H9 (cell line): ENCODE data around the gene F2R. TPM values are rescaled to one million over a fixed set of nuclear protein-coding genes. Genes with fewer than 3 reads are reported as not detected.

Experiments used
- DNase-seq: peaks from one replicate; pipeline ENCODE4 v3.0.0-alpha.2; 2017
- H2AFZ ChIP-seq: one replicate; pipeline ENCODE4 v1.6.1; 2013; ENCODE audit warnings: mild to moderate bottlenecking, low read length, control low read depth, moderate library complexity
- H2AK5ac ChIP-seq: 2 replicates; pipeline ENCODE4 v1.6.1; 2013; ENCODE audit warnings: low read length, control low read depth, mixed read lengths; ENCODE audit not compliant: insufficient read length
- H2BK120ac ChIP-seq: one replicate; pipeline ENCODE4 v1.6.1; 2013; ENCODE audit warnings: low read depth, mild to moderate bottlenecking, low read length, control low read depth, inconsistent platforms; ENCODE audit not compliant: poor library complexity, severe bottlenecking
- H2BK12ac ChIP-seq: 2 replicates; pipeline ENCODE4 v1.6.1; 2013; ENCODE audit warnings: low read length, control low read depth, mixed read lengths, low read depth; ENCODE audit not compliant: insufficient read length
- H2BK15ac ChIP-seq: 2 replicates; pipeline ENCODE4 v1.6.1; 2013; ENCODE audit warnings: low read depth, low read length, control low read depth
- H2BK20ac ChIP-seq: one replicate; pipeline ENCODE4 v1.6.1; 2013; ENCODE audit warnings: low read depth, mild to moderate bottlenecking, low read length, control low read depth, inconsistent platforms; ENCODE audit not compliant: poor library complexity, severe bottlenecking
- H2BK5ac ChIP-seq: 2 replicates; pipeline ENCODE4 v1.6.1; 2013; ENCODE audit warnings: low read length, control low read depth, mixed read lengths; ENCODE audit not compliant: insufficient read length
- H3K14ac ChIP-seq: 2 replicates; pipeline ENCODE4 v1.6.1; 2013; ENCODE audit warnings: low read length, control low read depth; ENCODE audit not compliant: insufficient read depth
- H3K18ac ChIP-seq: 2 replicates; pipeline ENCODE4 v1.6.1; 2013; ENCODE audit warnings: low read depth, mild to moderate bottlenecking, mixed read lengths, low read length, control low read depth; ENCODE audit not compliant: insufficient read length
- H3K23ac ChIP-seq: 2 replicates; pipeline ENCODE4 v1.6.1; 2013; ENCODE audit warnings: low read length, control low read depth, mixed read lengths, low read depth; ENCODE audit not compliant: insufficient read length
- H3K23me2 ChIP-seq: 2 replicates; pipeline ENCODE4 v1.6.1; 2013; ENCODE audit warnings: low read depth, mild to moderate bottlenecking, mixed read lengths, low read length, control low read depth; ENCODE audit not compliant: insufficient read length, poor library complexity, severe bottlenecking
- H3K27ac ChIP-seq: 2 replicates; pipeline ENCODE4 v1.5.1; 2013; ENCODE audit warnings: low read length, control low read depth, mixed read lengths, low read depth; ENCODE audit not compliant: insufficient read length
- H3K27me3 ChIP-seq: 2 replicates; pipeline ENCODE4 v1.6.1; 2013; ENCODE audit warnings: low read length, control low read depth, inconsistent platforms; ENCODE audit not compliant: insufficient read depth
- H3K4ac ChIP-seq: 2 replicates; pipeline ENCODE4 v1.6.1; 2013; ENCODE audit warnings: low read depth, mild to moderate bottlenecking, control low read depth, inconsistent platforms, low read length, moderate library complexity
- H3K4me1 ChIP-seq: 2 replicates; pipeline ENCODE4 v1.6.1; 2013; ENCODE audit warnings: low read length, control low read depth, inconsistent platforms; ENCODE audit not compliant: insufficient read depth
- H3K4me2 ChIP-seq: 2 replicates; pipeline ENCODE4 v1.6.1; 2013; ENCODE audit warnings: low read length, control low read depth, mixed read lengths; ENCODE audit not compliant: insufficient read length, insufficient read depth
- H3K56ac ChIP-seq: 2 replicates; pipeline ENCODE4 v1.6.1; 2013; ENCODE audit warnings: low read depth, mild to moderate bottlenecking, mixed read lengths, low read length, control low read depth; ENCODE audit not compliant: insufficient read length
- H3K79me1 ChIP-seq: 2 replicates; pipeline ENCODE4 v1.6.1; 2013; ENCODE audit warnings: low read depth, mild to moderate bottlenecking, moderate library complexity, low read length, control low read depth, inconsistent platforms; ENCODE audit not compliant: insufficient read depth, poor library complexity, severe bottlenecking
- H3K79me2 ChIP-seq: 2 replicates; pipeline ENCODE4 v1.6.1; 2013; ENCODE audit warnings: low read length, control low read depth, inconsistent platforms; ENCODE audit not compliant: insufficient read depth
- H3K9ac ChIP-seq: 2 replicates; pipeline ENCODE4 v1.6.1; 2013; ENCODE audit warnings: low read length, control low read depth, mixed read lengths; ENCODE audit not compliant: insufficient read length; ENCODE audit errors: extremely low read depth
- H3K9me3 ChIP-seq: one replicate; pipeline ENCODE4 v1.6.1; 2013; ENCODE audit warnings: low read depth, low read length, inconsistent platforms; ENCODE audit not compliant: control insufficient read depth
- H3T11ph ChIP-seq: one replicate; pipeline ENCODE4 v1.6.1; 2013; ENCODE audit warnings: mild to moderate bottlenecking, low read length, control low read depth, inconsistent platforms
- H4K20me1 ChIP-seq: one replicate; pipeline ENCODE4 v1.6.1; 2013; ENCODE audit not compliant: control insufficient read depth, insufficient read length, insufficient read depth
- H4K5ac ChIP-seq: 2 replicates; pipeline ENCODE4 v1.6.1; 2013; ENCODE audit warnings: low read depth, mild to moderate bottlenecking, mixed read lengths, low read length, control low read depth; ENCODE audit not compliant: insufficient read length
- H4K8ac ChIP-seq: replicated peaks from 2 replicates; pipeline ENCODE4 v1.6.1; 2013; ENCODE audit warnings: low read length, control low read depth, mixed read lengths, low read depth; ENCODE audit not compliant: insufficient read length
- H4K91ac ChIP-seq: 2 replicates; pipeline ENCODE4 v1.6.1; 2013; ENCODE audit warnings: low read depth, mild to moderate bottlenecking, moderate library complexity, mixed read lengths, low read length, control low read depth; ENCODE audit not compliant: insufficient read length
- H3K27ac Mint-ChIP-seq, 3 experiments: 2 replicates in 2 of 3; 3 replicates in 1 of 3; pipeline ENCODE4 v1.8.0; 2020 to 2021; ENCODE audit warnings: mixed read lengths in 3 of 3, mild to moderate bottlenecking in 1 of 3, moderate library complexity in 1 of 3
- H3K27me3 Mint-ChIP-seq: 2 replicates; pipeline ENCODE4 v1.8.0; 2021; ENCODE audit warnings: low read depth, mild to moderate bottlenecking, moderate library complexity, mixed read lengths
- H3K36me3 Mint-ChIP-seq, 3 experiments: 2 replicates in 2 of 3; 3 replicates in 1 of 3; pipeline ENCODE4 v1.8.0; 2020 to 2021; ENCODE audit warnings: low read depth in 3 of 3, mixed read lengths in 3 of 3; ENCODE audit not compliant: insufficient read depth in 1 of 3
- H3K4me1 Mint-ChIP-seq, 2 experiments: 2 replicates each; pipeline ENCODE4 v1.8.0; 2020; ENCODE audit warnings: mixed read lengths in 2 of 2
- H3K4me3 Mint-ChIP-seq, 2 experiments: 2 replicates in 1 of 2; 3 replicates in 1 of 2; pipeline ENCODE4 v1.8.0; 2020 to 2021; ENCODE audit warnings: mild to moderate bottlenecking in 2 of 2, mixed read lengths in 2 of 2, moderate library complexity in 1 of 2
- H3K9me3 Mint-ChIP-seq, 2 experiments: 2 replicates in 1 of 2; 3 replicates in 1 of 2; pipeline ENCODE4 v1.8.0; 2020; ENCODE audit warnings: mild to moderate bottlenecking in 2 of 2, mixed read lengths in 2 of 2, moderate library complexity in 1 of 2
- total RNA-seq: library from RNA; stranded (reverse); gene quantifications from 2 replicates; pipeline ENCODE4 v1.2.1, GENCODE V29; 2021
- TF ChIP-seq, protein P1 (sequence below): fragments of 200-600 bp; sonication (generic); conservative IDR thresholded peaks from 3 replicates; pipeline ENCODE4 v1.8.0; 2021; ENCODE audit warnings: antibody characterized with exemption, mild to moderate bottlenecking

The F2R gene
- total RNA-seq, 1 experiment from 2014 or later: 14.8 TPM

DNA sequence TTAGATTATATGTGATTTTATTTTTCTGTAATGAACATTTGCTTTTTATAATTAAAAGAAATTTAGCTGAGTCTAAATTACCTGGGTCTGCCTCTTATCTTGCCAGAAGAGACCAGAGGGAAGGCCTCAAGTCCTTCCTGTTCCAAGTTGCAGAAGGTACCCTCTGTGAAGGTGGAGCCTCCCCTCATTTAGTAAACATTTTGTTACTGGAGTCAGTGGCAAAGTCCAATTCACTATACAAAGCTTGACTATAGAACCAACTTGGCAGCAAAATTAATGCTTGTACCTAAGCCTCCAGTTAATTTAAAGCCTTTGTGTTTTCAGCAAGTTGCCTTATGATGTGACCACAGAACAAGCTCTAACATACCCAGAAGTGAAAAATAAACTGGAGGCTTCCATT, 42.8 kb upstream of the F2R start:
- H3K27me3 ChIP-seq: no peaks in the 10 kb centered on the region; the same call in 1 of the 2 replicates
- no peak overlapping the region for H2AFZ ChIP-seq
- H3K4me2 ChIP-seq: no peak overlapping the region
- no peak overlapping the region for H3K27ac ChIP-seq
- no peak overlapping the region for H2BK12ac ChIP-seq
- no peak overlapping the region for H3T11ph ChIP-seq
- no peak overlapping the region for H2BK120ac ChIP-seq
- no peak overlapping the region for H4K8ac ChIP-seq
- no peaks in the 10 kb centered on the region for H3K4me1 Mint-ChIP-seq
- no peak overlapping the region for H3K56ac ChIP-seq
- H4K20me1 ChIP-seq: no peaks in the 10 kb centered on the region
- H4K91ac ChIP-seq: no peak overlapping the region
- no peaks in the 10 kb centered on the region for H3K79me1 ChIP-seq
- no peaks in the 10 kb centered on the region; the same call in 1 of the 2 replicates for H3K27me3 Mint-ChIP-seq
- H2AK5ac ChIP-seq: no peak overlapping the region
- H3K14ac ChIP-seq: no peak overlapping the region
- no peak overlapping the region for H3K9ac ChIP-seq
- no peaks in the 10 kb centered on the region for H3K9me3 Mint-ChIP-seq
- TF ChIP-seq, protein P1, sequence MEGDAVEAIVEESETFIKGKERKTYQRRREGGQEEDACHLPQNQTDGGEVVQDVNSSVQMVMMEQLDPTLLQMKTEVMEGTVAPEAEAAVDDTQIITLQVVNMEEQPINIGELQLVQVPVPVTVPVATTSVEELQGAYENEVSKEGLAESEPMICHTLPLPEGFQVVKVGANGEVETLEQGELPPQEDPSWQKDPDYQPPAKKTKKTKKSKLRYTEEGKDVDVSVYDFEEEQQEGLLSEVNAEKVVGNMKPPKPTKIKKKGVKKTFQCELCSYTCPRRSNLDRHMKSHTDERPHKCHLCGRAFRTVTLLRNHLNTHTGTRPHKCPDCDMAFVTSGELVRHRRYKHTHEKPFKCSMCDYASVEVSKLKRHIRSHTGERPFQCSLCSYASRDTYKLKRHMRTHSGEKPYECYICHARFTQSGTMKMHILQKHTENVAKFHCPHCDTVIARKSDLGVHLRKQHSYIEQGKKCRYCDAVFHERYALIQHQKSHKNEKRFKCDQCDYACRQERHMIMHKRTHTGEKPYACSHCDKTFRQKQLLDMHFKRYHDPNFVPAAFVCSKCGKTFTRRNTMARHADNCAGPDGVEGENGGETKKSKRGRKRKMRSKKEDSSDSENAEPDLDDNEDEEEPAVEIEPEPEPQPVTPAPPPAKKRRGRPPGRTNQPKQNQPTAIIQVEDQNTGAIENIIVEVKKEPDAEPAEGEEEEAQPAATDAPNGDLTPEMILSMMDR: no peak
- no peaks in the 10 kb centered on the region for H3K4me1 ChIP-seq
- H3K9me3 ChIP-seq: no peaks in the 10 kb centered on the region
- no peak overlapping the region for H2BK20ac ChIP-seq
- no peak overlapping the region for H3K4me3 Mint-ChIP-seq
- H3K23me2 ChIP-seq: no peaks in the 10 kb centered on the region
- no peak overlapping the region for H3K27ac Mint-ChIP-seq
- H3K23ac ChIP-seq: no peak overlapping the region
- peaks cover 0 to 10% (median 8%) of the 10 kb centered on the region in 3 experiments; a peak in 6 of 7 replicates for H3K36me3 Mint-ChIP-seq
- H3K18ac ChIP-seq: no peak overlapping the region
- no peak overlapping the region for H2BK15ac ChIP-seq
- DNase-seq: no peak
- H3K79me2 ChIP-seq: no peaks in the 10 kb centered on the region
- H2BK5ac ChIP-seq: no peak overlapping the region
- H3K4ac ChIP-seq: no peak overlapping the region
- H4K5ac ChIP-seq: no peak overlapping the region
